CD8-positive, alpha-beta memory T cell (primary cell): ENCODE measurements around the gene IGSF3. TPM values are rescaled to one million over a fixed set of nuclear protein-coding genes. Genes with fewer than 3 reads are reported as not detected.

ENCODE experiments used
- CTCF ChIA-PET: fragments of 350-600 bp; sonication (Branson Sonifier 250); formaldehyde crosslinking; loops from one replicate; lab custom pipeline; 2021; ENCODE audit warnings: antibody characterized with exemption; lab: Charles Lee
- POLR2A ChIA-PET: fragments of 350-600 bp; sonication (Branson Sonifier 250); formaldehyde crosslinking; loops from one replicate; lab custom pipeline; 2021; ENCODE audit warnings: antibody characterized with exemption; lab: Charles Lee
- DNase-seq, 5 donors: peaks; one replicate each; pipeline versions ENCODE4 v3.0.0 to v3.0.0-alpha.2; 2020 to 2022; ENCODE audit warnings: mixed read lengths in 1 of 5
- H3K27ac ChIP-seq: one replicate; pipeline ENCODE4 v1.7.0; 2013; ENCODE audit warnings: low read depth, mild to moderate bottlenecking, low read length, moderate library complexity
- H3K27me3 ChIP-seq: 2 replicates; pipeline ENCODE4 v1.7.0; 2013; ENCODE audit warnings: low read length, mild to moderate bottlenecking; ENCODE audit not compliant: insufficient read depth, poor library complexity, severe bottlenecking
- H3K36me3 ChIP-seq: 2 replicates; pipeline ENCODE4 v1.7.0; 2013; ENCODE audit warnings: mild to moderate bottlenecking, low read length, moderate library complexity; ENCODE audit not compliant: insufficient read depth
- H3K4me1 ChIP-seq: 2 replicates; pipeline ENCODE4 v1.7.0; 2013; ENCODE audit warnings: mild to moderate bottlenecking, low read length, moderate library complexity; ENCODE audit not compliant: insufficient read depth
- H3K4me3 ChIP-seq: 2 replicates; pipeline ENCODE4 v1.7.0; 2013; ENCODE audit warnings: mild to moderate bottlenecking, low read length
- H3K9me3 ChIP-seq: 2 replicates; pipeline ENCODE4 v1.7.0; 2013; ENCODE audit warnings: mild to moderate bottlenecking, low read length
- H3K27ac Mint-ChIP-seq, 8 donors: one replicate each; pipeline ENCODE4 v1.8.0; 2020 to 2021; ENCODE audit warnings: mixed read lengths in 8 of 8, mild to moderate bottlenecking in 6 of 8, inconsistent platforms in 3 of 8, moderate library complexity in 3 of 8
- H3K27me3 Mint-ChIP-seq, 2 donors: one replicate each; pipeline ENCODE4 v1.8.0; 2020 to 2021; ENCODE audit warnings: mixed read lengths in 2 of 2, mild to moderate bottlenecking in 1 of 2, moderate library complexity in 1 of 2
- H3K36me3 Mint-ChIP-seq, 3 donors: one replicate each; pipeline ENCODE4 v1.8.0; 2020 to 2021; ENCODE audit warnings: mixed read lengths in 3 of 3, inconsistent platforms in 1 of 3, mild to moderate bottlenecking in 1 of 3
- H3K4me1 Mint-ChIP-seq, 3 donors: one replicate each; pipeline ENCODE4 v1.8.0; 2020 to 2021; ENCODE audit warnings: mixed read lengths in 3 of 3, inconsistent platforms in 1 of 3, mild to moderate bottlenecking in 1 of 3
- H3K4me3 Mint-ChIP-seq, 7 donors: one replicate each; pipeline ENCODE4 v1.8.0; 2020 to 2021; ENCODE audit warnings: mixed read lengths in 7 of 7, mild to moderate bottlenecking in 6 of 7, moderate library complexity in 4 of 7, inconsistent platforms in 2 of 7
- H3K9me3 Mint-ChIP-seq, 5 donors: one replicate each; pipeline ENCODE4 v1.8.0; 2020 to 2022; ENCODE audit warnings: mixed read lengths in 5 of 5, mild to moderate bottlenecking in 3 of 5, moderate library complexity in 2 of 5, inconsistent platforms in 1 of 5
- polyA plus RNA-seq: library from polyadenylated mRNA; unstranded; fragments of 300-500 nt; fragmentation: Illumina TruSeq; gene quantifications from one replicate; pipeline ENCODE4 v1.2.3, GENCODE V29; 2021
- total RNA-seq, 2 experiments: library from RNA; stranded (reverse); gene quantifications; one replicate each; pipeline ENCODE4 v1.2.3, GENCODE V29; 2021

IGSF3 gene
- total and polyA plus RNA-seq, 3 experiments from 2014 or later, result 1.8 to 2.0 TPM; not detected in 1

DNA sequence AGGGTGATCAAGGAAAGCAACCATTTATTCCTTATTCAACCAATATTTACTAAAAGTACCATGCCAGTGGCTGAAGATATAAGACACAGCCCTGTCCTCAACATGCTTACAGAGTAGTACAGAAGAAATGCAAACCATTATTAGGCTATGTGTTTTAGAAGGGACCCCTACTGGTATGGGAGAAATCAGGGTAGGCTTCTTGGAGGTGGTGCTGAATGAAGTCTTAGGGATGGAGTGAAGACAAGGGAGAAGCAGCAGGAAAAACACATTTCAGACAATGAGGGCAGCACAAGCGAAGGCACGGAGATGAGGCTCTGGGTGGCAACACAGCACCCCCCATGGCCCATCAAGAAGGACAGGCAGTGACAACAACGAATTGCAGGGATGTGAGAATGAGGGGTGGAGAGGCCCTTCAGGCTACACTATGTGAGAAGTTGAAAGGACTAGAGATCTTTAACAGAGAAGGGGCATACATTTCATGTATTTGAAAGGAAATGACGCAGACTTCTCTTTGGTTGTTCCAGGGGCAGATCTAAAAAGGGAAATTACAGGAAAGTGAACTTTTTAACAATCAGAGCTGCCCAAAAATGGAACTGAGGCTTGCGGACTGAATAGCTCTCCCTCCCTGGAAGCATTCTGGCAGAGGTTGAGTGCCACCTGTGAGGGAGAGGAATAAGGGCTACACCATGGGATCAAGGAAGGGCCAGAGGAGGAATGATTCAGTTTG lies 79.9 kb downstream of the IGSF3 start:
- Histone ChIP-seq H3K4me1 (no peaks in the 10 kb centered on the region), H3K27ac (no peak overlapping the region), H3K9me3 (no peaks in the 10 kb centered on the region), H3K36me3 (no peaks in the 10 kb centered on the region), H3K27me3 (no peaks in the 10 kb centered on the region), H3K4me3 (no peak overlapping the region)
- Mint-ChIP-seq H3K4me1 (no peaks in the 10 kb centered on the region), H3K4me3 (no peak overlapping the region), H3K9me3 (no peaks in the 10 kb centered on the region), H3K27me3 (peaks cover 0 to 2% of the 10 kb centered on the region in 2 donors), H3K27ac (no peak overlapping the region), H3K36me3 (no peaks in the 10 kb centered on the region)
- ChIA-PET POLR2A (no interaction called here), CTCF (no interaction called here)
- DNase-seq, result no peak

DNA sequence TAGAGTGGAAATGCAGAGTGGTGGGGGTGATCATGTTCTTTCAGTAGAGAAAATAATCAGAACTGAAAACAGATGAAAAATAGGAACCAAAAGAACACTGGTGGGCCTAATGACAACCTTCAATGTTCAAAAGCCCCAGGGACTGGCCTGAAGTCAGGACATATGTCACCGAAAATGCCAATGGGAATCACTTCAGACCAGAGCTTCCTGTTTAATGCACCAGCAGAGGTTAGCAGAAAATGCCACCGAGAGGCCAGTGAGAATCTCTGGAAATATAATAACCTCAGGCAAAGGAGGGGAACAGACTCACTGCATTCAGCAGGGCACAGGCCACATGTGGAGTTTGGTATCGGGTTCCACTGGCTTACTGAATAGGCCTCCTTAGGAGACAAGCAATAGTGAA lies 80.8 kb downstream of the IGSF3 start:
- peaks cover 0 to 2% of the 10 kb centered on the region in 2 donors for H3K27me3 Mint-ChIP-seq
- Histone ChIP-seq H3K27ac (no peak overlapping the region), H3K4me3 (no peak overlapping the region), H3K27me3 (no peaks in the 10 kb centered on the region), H3K9me3 (no peaks in the 10 kb centered on the region), H3K4me1 (no peaks in the 10 kb centered on the region), H3K36me3 (no peaks in the 10 kb centered on the region)
- POLR2A ChIA-PET, result no interaction called here
- no peaks in the 10 kb centered on the region for H3K4me1 Mint-ChIP-seq
- CTCF ChIA-PET, result interaction anchor here (0.9 kb wide), 1 partner anchor 9 kb away, joined by 3 read pairs; no protein-coding TSS in a partner anchor
- H3K9me3 Mint-ChIP-seq, result no peaks in the 10 kb centered on the region
- no peak overlapping the region for H3K4me3 Mint-ChIP-seq
- DNase-seq, result no peak
- no peaks in the 10 kb centered on the region for H3K36me3 Mint-ChIP-seq
- no peak overlapping the region for H3K27ac Mint-ChIP-seq

DNA sequence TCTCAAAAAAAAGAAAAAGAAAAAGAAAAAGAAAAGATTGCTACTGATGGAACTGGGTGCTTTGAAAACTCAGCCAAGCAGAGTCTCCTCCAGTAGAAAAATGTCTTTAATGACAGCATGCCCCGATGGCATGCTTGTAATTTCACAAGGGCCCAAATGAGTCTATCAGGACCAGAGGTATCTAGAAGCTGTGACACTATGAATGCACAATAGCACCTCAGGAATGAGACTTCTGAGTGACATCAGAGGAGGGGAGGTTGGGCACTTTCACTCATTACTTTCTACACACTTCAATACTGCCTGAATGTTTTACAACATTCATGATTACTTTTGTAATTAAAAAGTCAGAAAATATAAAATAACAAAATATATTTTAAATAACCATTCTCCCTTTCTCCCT lies 81.6 kb downstream of the IGSF3 start:
- Histone ChIP-seq H3K9me3 (no peaks in the 10 kb centered on the region), H3K4me1 (no peaks in the 10 kb centered on the region), H3K27ac (no peak overlapping the region), H3K27me3 (no peaks in the 10 kb centered on the region), H3K4me3 (no peak overlapping the region), H3K36me3 (no peaks in the 10 kb centered on the region)
- Mint-ChIP-seq H3K27ac (no peak overlapping the region), H3K27me3 (peaks cover 0 to 2% of the 10 kb centered on the region in 2 donors), H3K4me3 (no peak overlapping the region), H3K36me3 (no peaks in the 10 kb centered on the region), H3K9me3 (no peaks in the 10 kb centered on the region), H3K4me1 (no peaks in the 10 kb centered on the region)
- POLR2A ChIA-PET, result no interaction called here
- no peak for DNase-seq
- CTCF ChIA-PET, result interaction anchor here (0.9 kb wide), 1 partner anchor 10 kb away, joined by 3 read pairs; no protein-coding TSS in a partner anchor

DNA sequence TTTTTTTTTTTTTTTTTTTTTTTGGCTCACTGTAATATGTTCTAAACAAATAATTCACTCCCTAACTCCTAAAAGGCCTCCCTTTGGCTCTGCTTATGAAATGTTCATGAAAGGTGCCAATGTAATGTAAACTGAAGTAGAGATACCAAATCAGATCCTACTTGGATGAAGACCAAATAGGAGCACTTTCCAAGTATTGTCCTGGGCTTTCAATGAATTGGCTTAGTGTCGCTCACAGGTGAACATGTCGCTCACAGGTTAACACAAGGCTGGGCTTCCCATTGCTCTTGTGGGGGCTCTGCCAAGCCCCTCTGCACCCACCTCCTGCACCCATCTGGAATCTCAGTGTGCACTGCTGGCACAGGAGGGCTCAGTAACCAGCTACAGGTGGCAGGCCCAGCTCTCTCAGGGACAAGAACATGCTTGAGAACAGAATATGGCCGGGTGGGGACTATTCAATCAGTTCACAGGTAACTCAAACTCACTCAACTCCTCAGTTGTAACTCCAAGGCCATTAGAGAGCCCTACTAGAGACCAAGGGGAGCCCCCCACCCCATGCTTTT lies 86.1 kb downstream of the IGSF3 start:
- ChIA-PET CTCF (interaction anchor here (4.1 kb wide), 1 partner anchor 14 kb away, joined by 14 read pairs; no protein-coding TSS in a partner anchor), POLR2A (no interaction called here)
- no peaks in the 10 kb centered on the region for H3K36me3 Mint-ChIP-seq
- no peak for DNase-seq
- H3K36me3 ChIP-seq, result no peaks in the 10 kb centered on the region
- H3K9me3 Mint-ChIP-seq, result no peaks in the 10 kb centered on the region
- no peaks in the 10 kb centered on the region for H3K9me3 ChIP-seq
- H3K4me3 Mint-ChIP-seq, result no peak overlapping the region
- no peak overlapping the region for H3K27ac ChIP-seq
- no peak overlapping the region for H3K4me3 ChIP-seq
- no peak overlapping the region for H3K27ac Mint-ChIP-seq
- H3K27me3 Mint-ChIP-seq, result peaks cover 2 to 7% of the 10 kb centered on the region in 2 donors
- H3K4me1 ChIP-seq, result no peaks in the 10 kb centered on the region
- no peaks in the 10 kb centered on the region for H3K4me1 Mint-ChIP-seq
- no peaks in the 10 kb centered on the region for H3K27me3 ChIP-seq

DNA sequence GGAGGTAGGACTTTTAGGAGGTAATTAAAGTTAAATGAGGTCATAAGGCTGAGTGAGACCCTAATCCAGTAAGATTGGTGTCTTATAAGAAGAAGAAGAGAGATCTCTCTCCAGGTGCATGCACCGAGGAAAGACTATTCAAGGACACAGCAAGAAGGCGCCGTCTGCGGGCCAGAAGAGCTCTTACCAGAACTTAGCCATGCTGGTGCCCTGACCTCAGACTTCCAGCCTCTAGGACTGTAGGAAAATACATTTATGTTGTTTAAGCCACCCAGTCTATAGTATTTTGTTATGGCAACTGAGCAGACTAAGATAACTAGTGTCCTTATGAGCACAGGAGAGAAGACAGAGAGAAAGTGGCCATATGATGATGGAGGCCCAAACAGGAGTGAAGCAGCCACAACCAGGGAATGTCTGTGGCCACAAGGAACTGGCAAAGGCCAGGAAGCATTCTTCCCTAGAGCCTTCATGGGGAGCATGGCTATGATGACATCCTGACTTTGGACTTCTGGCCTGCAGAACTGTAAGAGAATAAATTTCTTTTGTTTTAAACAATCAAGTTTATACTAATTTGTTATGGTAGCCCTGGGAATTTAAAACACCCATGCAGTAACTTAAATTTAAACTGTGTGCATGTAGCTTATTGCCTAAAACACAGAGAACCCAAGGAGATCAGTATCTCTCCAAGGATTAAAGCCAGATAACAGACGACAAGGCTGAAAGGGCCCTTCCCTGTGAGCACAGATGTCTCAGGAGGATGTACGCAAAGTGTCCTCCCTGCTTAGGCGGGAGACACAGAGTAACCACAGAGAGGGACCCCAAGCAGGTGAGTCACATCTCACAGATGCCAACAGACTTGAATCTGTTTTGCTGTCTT lies 86.8 kb downstream of the IGSF3 start:
- no peak for DNase-seq
- no peaks in the 10 kb centered on the region for H3K9me3 ChIP-seq
- H3K36me3 ChIP-seq, result no peaks in the 10 kb centered on the region
- peak overlapping the region in 1 of 8 donors; percentile 29 for H3K27ac Mint-ChIP-seq
- peaks cover 2 to 8% of the 10 kb centered on the region in 2 donors for H3K27me3 Mint-ChIP-seq
- no peak overlapping the region for H3K4me3 Mint-ChIP-seq
- no peak overlapping the region for H3K27ac ChIP-seq
- no peaks in the 10 kb centered on the region for H3K36me3 Mint-ChIP-seq
- POLR2A ChIA-PET, result no interaction called here
- H3K27me3 ChIP-seq, result no peaks in the 10 kb centered on the region
- no peak overlapping the region for H3K4me3 ChIP-seq
- no peaks in the 10 kb centered on the region for H3K4me1 ChIP-seq
- no peaks in the 10 kb centered on the region for H3K4me1 Mint-ChIP-seq
- H3K9me3 Mint-ChIP-seq, result no peaks in the 10 kb centered on the region
- CTCF ChIA-PET, result no interaction called here

DNA sequence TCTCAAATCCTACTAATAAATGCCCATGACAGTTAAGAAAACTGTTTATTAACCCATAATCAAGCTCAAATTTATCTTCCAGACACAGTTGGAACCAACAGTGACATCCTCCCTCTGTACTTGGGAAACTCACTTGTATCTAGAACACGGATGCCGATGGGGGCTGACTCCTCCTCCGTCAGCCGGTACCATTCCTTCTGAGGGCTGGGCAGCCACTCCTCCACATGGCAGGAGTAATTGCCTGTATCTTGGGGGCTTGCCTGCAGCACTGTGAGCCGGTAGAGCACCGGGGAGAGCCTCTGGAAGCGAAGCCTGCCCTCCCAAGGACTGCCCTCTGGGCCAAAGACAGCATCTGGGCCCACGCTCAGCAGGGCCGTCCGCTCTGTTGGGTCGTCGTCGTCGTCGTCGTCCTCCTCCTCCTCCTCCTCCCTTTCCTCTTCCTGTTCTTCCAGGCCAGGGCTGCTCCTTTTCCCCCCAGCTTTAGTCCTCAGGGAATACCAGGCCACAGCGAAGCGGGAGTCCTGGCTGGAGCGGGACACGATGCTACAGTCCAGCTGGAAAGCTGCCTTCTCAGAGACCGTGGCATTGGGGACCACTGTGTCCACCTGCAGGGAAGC lies 88.2 kb downstream of the IGSF3 start:
- H3K27ac Mint-ChIP-seq, result no peak overlapping the region
- H3K27me3 Mint-ChIP-seq, result peaks cover 0 to 12% of the 10 kb centered on the region in 2 donors
- H3K4me1 ChIP-seq, result no peaks in the 10 kb centered on the region
- no peak for DNase-seq
- ChIA-PET POLR2A (no interaction called here), CTCF (no interaction called here)
- no peak overlapping the region for H3K4me3 Mint-ChIP-seq
- H3K4me1 Mint-ChIP-seq, result peaks cover 3 to 6% (median 5%) of the 10 kb centered on the region in 3 donors
- no peaks in the 10 kb centered on the region for H3K27me3 ChIP-seq
- no peaks in the 10 kb centered on the region for H3K36me3 Mint-ChIP-seq
- H3K4me3 ChIP-seq, result no peak overlapping the region
- no peaks in the 10 kb centered on the region for H3K36me3 ChIP-seq
- H3K9me3 ChIP-seq, result no peaks in the 10 kb centered on the region
- no peak overlapping the region for H3K27ac ChIP-seq
- no peaks in the 10 kb centered on the region for H3K9me3 Mint-ChIP-seq

DNA sequence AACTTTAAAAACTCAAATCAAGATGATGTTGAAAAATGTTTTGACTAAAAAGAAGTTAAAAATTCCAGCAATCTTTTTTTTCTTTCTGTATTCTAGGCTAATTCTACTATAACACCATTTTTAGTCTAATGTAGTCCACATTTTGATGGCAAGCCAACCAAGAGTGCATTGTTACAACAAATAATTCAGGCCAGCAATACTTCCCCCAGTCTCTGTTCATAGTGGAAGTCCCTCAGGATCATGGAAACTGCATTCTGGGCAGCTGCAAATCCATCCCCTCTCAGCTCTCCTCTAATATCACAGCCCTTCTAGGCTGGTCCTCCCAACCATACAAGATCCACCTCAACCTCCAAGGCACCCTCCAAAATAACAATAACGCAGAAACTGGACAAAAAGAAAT lies 89.0 kb downstream of the IGSF3 start:
- Mint-ChIP-seq H3K27me3 (peaks cover 0 to 12% of the 10 kb centered on the region in 2 donors), H3K4me3 (no peak overlapping the region), H3K27ac (peak overlapping the region in 2 of 8 donors; percentile 3 to 39), H3K9me3 (no peaks in the 10 kb centered on the region), H3K36me3 (no peaks in the 10 kb centered on the region), H3K4me1 (peaks cover 3 to 9% (median 5%) of the 10 kb centered on the region in 3 donors)
- no peak overlapping the region for H3K27ac ChIP-seq
- no peaks in the 10 kb centered on the region for H3K9me3 ChIP-seq
- H3K27me3 ChIP-seq, result no peaks in the 10 kb centered on the region
- DNase-seq, result no peak
- H3K4me1 ChIP-seq, result no peaks in the 10 kb centered on the region
- no peaks in the 10 kb centered on the region for H3K36me3 ChIP-seq
- no peak overlapping the region for H3K4me3 ChIP-seq
- POLR2A ChIA-PET, result no interaction called here
- CTCF ChIA-PET, result no interaction called here
